NCI-H526 (cell line): ENCODE results near the gene NR2F1-AS1.
A peak's percentile ranks its signal among the peaks of the same experiment; 100 is the strongest.

Source experiments
- DNase-seq, 2 experiments: peaks; one replicate each; lab custom pipeline; 2025; lab: John Stamatoyannopoulos, UW

The NR2F1-AS1 gene

DNA sequence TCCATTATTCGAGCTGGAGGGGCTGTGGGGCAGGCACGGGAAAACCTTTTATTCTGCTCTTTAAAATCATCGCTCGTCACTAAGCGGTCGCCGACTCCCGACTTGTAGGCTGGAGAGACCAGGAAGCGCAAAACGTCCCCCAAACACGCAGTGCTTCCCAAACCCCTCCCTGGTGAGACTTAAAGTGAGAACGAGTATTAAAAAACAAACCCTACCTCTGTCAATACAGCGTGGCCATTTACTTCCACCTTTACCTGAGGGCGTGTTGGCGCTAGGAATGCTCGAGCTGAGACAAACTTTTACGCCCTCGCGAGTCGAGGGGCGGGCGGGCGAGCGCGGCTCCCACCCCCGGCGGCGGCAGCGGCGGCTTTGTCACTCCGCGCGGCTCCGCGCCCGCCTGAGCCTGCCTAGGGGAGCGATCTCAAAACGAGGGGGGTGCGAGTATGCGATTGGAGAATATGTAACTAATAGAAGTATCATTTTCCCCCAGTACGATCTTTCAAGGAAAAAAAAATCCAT lies at the start of gene NR2F1-AS1:
NR2F1-AS1 (minus strand) TSS at position 293 of the 519 bp plus-strand sequence.
- DNase-seq: no peak

DNA sequence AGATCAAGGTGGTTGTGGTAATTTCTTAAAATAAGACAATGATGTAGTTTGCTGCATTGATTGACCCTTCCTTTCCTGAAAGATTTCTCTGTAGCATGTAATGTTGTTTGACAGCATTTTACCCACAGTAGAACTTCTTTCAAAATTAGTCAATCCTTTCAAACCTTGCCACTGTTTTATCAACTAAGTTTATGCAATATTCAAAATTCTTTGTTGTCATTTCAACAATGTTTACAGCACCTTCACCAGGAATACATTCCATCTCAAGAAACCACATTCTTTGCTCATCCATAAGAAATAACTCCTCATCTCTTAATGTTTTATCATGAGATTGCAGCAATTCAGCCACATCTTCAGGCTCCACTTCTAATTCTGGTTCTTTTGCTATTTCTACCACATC lies 45.8 kb upstream of the NR2F1-AS1 start:
- no peak for DNase-seq

- no peak for DNase-seq
These were observed 42.1 kb upstream of the NR2F1-AS1 start for GRCh38 chr5:93623153-93623552.

DNA sequence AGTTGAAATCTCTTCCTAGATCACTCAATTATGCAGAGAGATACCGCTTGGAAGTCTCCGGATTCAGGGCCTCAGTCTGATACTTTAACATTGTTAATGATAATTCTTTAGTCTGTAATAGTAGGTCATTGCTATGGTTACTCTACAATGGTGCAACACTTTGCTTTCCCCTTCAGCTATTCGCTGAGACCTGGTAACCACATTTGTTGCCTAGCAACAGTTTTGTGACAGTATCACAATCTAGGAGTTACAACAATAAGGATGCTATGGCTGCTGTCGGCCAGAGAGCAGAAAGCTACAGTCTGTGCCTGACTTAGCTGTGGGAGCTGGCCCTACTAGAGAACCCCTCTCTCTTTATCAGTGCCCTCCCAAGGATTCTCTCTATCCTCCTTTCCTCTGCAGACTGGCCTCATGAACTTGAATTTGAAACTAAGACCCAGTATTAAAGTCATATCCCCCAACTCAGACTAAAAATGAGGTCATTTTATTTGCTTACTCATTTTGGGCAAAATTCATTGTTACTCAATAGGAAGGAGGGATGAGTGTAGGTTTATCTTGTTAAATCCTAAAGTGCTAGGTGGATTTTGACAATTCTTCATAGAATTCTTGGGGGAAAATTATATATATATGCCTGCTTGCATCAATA lies 41.3 kb upstream of the NR2F1-AS1 start:
- no peak for DNase-seq

DNA sequence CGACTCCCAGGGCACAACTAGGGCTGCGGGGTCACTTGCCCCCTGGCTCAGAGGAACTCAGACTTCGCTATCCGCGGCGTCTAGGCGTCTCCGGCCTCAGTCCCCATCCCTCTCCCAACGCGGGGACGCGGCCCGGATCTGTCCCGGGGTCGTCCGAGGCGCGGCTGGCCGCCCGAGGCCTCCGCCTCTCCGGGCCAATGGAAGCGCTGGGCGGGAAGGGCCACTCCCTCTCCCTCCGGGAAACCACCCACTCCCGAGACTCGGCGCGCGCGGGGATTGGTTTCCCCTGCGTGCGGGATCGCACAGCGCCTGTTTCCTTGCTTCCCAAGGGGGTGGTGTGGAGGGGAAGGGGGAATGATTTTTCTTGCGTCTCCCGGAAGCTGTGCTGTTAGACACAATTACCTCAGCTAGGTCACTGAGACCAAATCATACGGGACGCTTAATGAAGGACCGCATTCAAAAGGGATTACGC lies 40.3 kb upstream of the NR2F1-AS1 start:
- DNase-seq: peak; percentile 67 to 85

DNA sequence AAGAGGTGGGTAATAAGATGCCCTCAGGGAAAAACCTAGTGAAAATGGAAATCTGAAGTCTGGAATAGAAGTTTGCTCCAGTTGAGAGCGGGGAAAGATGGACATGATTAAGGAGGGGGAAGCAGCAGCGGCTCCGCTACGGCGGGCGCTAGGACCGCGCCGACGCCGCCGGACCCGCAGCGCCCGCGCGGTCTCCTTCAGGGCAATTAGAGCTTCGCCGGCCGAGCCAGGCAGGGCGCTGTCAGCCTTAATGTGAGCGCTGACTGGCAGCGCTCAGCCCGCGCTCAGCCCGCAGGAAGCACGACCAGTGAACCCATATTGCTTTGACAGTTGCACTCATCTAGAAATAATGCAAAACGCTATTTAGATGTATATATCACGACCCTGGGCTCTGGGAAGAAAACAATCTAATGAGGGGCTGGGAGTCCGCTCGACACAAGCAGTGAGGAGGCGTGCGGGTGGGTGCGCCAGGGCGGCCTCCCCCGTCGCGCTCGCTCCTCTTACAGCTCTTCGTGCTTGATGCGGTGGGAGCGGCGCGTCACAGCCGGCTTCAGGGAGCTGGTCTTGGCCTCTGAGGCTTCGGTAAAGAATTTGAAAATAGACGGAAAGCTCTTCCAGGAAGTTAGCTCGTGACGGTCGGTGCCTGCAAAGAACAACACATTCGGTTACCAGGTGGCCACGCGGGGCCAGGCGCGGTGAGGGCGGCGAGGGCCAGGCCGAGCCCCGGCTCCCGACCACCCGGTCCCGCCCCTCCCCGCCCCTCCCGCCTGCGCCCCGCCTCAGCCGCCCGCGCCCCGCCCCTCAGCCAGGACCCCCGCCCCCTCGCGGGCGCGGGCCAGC lies 39.7 kb upstream of the NR2F1-AS1 start:
- DNase-seq: peak; percentile 43 to 82

DNA sequence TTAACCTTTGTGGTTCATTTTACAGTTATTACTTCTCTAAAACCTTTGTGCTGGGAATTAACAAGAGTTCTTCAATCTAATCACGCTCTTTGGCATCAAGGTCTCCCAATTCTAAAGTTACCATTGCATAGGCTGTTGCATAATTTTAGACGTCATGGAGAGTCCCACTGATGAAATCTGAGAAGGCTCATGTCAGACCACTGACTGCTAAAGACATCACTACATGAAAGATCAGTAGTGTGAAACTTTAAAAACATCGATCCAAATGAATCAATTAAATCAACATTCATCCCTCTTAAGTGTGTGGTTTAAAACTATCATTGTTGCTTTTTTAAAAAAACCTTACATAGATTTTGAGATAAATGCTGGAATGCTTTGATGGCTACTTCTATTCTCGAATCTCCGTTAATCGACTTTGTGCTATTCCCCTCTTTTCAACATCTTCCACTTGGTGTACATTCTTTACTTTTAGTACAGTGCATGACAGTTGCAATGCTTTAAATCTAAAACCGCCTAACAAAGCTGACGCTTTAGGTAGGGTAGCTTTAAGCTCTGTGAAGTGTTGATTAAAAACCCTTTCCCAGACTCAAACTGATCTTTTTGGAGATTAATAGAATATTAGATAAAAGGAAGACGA lies 35.6 kb upstream of the NR2F1-AS1 start:
- no peak for DNase-seq

GRCh38 chr5:93612855-93613243 lies 31.8 kb upstream of the NR2F1-AS1 start:
- no peak for DNase-seq

- DNase-seq: peak; percentile 46 to 77
These were observed 31.2 kb upstream of the NR2F1-AS1 start for GRCh38 chr5:93611976-93612854.

- no peak for DNase-seq
These were observed 30.4 kb upstream of the NR2F1-AS1 start for GRCh38 chr5:93611273-93611975.

DNA sequence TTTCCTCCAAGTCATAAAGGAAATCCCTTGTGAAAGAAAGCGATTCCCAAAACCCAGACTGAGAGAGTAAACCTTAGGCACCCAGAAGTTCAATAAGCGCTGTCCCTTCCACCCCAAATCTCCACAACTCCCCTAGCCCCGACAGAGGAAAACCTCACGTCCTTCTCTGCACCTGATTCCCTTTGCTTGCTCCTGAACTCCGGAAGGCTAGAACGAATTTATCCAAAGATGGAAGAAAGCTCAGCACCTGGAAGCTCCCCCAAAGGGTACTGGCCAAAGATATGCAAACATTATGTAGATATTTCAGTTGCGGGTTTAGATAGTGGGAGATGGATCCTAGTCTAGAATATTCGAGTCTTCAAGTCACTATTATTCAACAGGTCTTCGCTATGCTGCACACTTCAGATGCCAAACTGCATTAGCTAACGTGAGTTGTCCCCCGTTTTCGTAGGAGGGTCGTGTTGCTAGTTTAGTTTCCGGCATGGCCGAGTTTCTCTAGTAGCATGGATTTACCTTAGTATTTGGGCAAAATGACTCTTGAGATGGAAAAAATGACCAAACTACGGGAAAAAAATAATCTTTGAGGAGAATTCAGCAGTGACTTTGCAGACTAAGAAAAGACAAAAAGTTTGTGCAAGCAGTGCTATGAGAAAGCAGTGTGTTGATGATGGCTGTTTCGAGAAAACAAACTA lies 29.7 kb upstream of the NR2F1-AS1 start:
- no peak for DNase-seq

GRCh38 chr5:93609762-93610161 lies 28.7 kb upstream of the NR2F1-AS1 start:
- no peak for DNase-seq

DNA sequence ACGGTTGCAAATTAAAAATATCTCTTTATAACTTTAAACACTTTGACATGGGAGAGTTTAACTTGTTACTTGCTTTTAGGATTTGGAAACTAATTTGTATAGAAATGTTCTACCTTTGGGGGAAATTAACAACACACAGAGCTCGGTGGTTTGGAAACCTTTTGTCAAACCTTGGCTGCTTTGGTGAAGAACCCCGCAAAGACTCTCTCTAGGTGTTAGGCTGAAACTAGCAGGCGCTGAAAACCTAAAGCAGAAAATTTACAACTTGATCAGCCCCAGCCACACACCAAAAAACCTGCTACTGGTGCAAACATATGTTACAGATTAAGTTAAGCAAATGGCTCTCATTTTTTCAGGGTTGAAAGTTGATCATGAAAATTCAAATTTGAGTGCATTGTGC lies 27.8 kb upstream of the NR2F1-AS1 start:
- DNase-seq: no peak

DNA sequence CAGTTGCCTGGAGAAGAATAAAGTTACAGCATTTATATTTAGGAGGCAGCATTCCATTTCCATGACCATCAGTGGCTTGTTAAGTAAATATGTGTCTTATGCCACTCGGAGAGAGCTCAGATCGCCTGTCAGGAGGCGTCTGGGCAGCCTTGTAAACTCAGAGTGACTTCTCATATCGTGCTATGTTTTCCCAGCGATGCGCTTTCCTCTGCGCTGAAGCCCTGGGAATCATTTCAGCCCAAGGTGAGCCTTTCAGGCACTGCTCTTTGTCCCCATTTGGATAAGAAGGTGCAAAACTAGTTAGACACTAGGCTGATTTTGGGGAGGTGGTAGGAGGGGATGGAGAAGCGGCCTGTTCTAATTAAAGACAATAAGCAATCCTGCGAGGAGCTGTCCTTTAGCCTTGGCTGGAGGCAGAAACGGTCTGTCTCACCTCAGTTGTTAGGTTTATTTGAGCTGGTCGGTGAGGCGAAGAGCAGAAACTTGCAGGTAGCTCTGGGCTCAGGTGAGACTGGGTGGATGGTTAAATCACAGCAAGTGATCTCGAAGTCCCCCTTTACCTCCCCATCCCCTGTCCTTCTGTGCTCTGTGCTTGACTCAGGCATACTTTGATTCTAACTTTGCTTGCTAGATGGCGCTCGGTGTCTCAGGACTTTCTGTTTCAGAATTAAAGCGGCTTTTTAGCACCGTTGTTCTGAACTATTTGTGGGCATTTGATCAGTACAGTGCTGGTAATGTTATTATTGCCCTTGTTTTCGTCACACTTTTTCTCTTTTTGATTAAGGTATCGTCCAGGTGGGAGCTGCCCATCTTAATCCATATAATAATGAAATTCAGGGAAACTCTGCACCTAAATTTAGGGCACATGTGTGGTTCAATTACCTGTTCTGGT lies 26.6 kb upstream of the NR2F1-AS1 start:
- peak; percentile 18 to 48 for DNase-seq

DNA sequence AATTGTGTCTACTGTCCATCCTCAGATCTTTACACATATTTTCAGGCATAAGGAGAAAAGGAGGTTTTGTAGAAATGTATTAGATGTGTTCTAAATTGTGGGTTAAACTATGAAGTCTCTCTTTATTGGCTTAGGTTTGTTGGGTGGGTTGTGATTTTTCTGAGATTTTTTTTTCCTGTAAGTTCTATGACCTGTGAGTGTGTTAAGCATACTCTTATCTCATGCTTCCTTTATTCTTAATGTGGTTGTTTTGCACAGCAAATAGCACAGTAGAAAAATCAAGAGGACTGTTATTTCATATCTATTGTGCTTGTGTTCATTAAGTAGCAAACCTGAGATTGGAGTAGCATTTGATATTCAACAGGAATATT lies 25.3 kb upstream of the NR2F1-AS1 start:
- DNase-seq: no peak

DNA sequence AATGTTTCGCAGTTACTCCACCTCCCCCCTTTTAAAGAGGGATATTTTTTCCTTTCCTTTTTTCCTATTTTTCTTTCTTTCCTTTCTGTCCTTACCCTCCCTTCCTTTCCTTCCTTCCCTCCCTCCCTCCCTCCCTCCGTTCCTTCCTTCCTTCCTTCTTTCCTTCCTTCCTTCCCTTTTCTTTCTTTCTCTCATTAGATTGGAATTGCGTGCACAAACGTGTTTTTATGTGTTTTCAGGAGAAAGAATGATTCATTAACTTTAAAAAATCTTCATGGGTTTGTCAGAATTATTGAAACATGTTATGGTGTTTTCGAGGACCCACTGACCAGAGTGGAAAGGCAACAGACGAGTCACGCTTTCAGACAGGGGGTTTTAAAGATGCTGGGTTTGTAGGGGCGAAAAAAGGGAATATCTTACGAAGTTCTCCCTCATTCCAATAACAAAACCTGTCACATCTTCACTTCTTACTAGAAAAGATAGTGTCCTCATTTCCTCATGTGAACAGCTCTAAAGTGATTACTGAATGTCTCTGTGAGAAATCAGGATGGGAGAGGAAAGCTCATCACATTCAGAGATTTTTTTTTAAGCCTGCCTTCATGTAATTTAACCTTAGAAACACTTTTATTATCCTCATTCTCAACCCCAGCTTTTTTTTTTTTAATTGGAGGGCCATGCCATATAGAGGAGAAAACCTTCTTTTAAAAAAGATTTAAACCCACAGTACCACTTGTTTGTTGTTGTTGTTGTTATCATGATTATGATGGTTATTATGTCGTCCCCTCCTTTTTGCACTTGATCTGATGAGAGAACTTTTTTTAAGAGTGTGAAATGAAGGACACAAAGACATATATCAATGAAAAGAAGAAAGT lies 23.9 kb upstream of the NR2F1-AS1 start:
- no peak for DNase-seq

DNA sequence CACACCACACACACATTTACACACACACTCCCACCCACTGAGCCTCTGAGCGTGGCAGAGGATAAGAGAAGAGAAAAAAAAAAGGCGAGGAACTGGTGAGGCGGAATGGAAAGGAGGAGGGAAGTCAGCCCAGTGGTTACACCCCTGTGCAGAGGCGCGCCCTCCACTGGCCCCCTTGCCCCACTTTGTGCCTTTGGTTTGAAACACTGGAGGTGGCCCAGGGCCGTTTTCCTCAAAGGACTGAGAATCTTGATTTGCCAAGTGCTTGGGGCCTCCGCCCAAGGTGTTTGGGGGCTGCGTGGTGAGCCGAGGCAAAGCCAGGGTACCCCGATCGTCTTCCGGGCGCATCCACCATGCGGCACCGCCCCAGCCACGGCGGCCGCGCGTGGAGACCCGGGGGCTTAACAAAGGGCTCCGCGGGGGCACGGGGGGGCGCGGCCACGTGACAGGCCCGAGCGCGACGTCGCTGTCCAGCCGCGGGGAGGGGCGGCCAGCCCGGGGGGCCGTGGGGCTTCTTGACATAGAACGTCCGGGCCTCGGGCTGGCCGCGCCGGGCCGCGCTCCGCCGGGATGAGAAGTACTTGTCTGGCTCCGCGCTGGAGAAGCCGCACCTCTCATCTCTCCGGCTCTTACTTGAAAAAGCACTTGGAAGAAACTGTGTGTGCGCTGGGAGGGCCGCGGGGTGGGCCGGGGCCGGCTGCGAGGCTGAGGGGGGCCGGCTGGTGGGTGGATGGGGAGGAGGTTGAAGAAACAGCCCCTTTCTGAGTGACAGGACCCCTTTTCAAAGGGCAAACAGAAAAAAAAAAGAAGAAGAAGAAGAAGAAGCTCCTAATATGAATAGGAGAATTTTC lies 23.0 kb upstream of the NR2F1-AS1 start:
- peak in 1 of 2 experiments; percentile 7 for DNase-seq
